Measurements from ENCODE around the gene PDIA3.

- TF ChIP-seq, protein P1, sequence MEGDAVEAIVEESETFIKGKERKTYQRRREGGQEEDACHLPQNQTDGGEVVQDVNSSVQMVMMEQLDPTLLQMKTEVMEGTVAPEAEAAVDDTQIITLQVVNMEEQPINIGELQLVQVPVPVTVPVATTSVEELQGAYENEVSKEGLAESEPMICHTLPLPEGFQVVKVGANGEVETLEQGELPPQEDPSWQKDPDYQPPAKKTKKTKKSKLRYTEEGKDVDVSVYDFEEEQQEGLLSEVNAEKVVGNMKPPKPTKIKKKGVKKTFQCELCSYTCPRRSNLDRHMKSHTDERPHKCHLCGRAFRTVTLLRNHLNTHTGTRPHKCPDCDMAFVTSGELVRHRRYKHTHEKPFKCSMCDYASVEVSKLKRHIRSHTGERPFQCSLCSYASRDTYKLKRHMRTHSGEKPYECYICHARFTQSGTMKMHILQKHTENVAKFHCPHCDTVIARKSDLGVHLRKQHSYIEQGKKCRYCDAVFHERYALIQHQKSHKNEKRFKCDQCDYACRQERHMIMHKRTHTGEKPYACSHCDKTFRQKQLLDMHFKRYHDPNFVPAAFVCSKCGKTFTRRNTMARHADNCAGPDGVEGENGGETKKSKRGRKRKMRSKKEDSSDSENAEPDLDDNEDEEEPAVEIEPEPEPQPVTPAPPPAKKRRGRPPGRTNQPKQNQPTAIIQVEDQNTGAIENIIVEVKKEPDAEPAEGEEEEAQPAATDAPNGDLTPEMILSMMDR (IDR thresholded peaks at IDR 0.05; ENCODE audit: extremely low read depth in 1 of 2, insufficient read depth in 1 of 2, low read depth in 1 of 2, low read length in 2 of 2), result no peak
- TF ChIP-seq POLR2AphosphoS5 (IDR thresholded peaks at IDR 0.05; ENCODE audit: insufficient read depth, low read depth, low read length) (no peak), POLR2A (IDR thresholded peaks at IDR 0.05; ENCODE audit: low read depth, low read length) (no peak), EZH2 (IDR thresholded peaks at IDR 0.05; ENCODE audit: borderline replicate concordance, low read depth, low read length, severe bottlenecking) (no peak)
Observed at GRCh38 chr15:43799945-43800285, 53.7 kb downstream of the PDIA3 start, which contains the start of gene SERINC4.
